ENCODE results near the gene DPCD. TPM values are rescaled to one million over a fixed set of nuclear protein-coding genes. Genes with fewer than 3 reads are reported as not detected.

DPCD gene
- total RNA-seq, 2 donors from 2014 or later, result 33.3 to 52.0 TPM

GRCh38 chr10:101550965-101551364 is 37.2 kb upstream of the DPCD start:
- DNase-seq, result no peak
- no peaks in the 10 kb centered on the region for H3K4me1 Mint-ChIP-seq
- Histone ChIP-seq H3K27ac (ENCODE audit: low read depth, low read length) (no peak overlapping the region), H3K27me3 (ENCODE audit: control insufficient read depth, insufficient read depth, low read length, poor library complexity, severe bottlenecking) (no peaks in the 10 kb centered on the region), H3K36me3 (ENCODE audit: control insufficient read depth, insufficient read depth, low read length) (peaks cover 29% of the 10 kb centered on the region), H3K9ac (ENCODE audit: extremely low read depth, low read length, poor library complexity, severe bottlenecking) (no peak overlapping the region), H3K4me3 (ENCODE audit: low read length) (no peak overlapping the region), H3K9me3 (ENCODE audit: control insufficient read depth, low read length) (no peaks in the 10 kb centered on the region), H3K4me1 (ENCODE audit: control insufficient read depth, insufficient read depth, low read length) (no peaks in the 10 kb centered on the region)
- no peak overlapping the region for H3K4me3 Mint-ChIP-seq
- TF ChIP-seq CTCF (conservative IDR thresholded peaks at IDR 0.05), result no peak
- H3K27ac Mint-ChIP-seq, result no peak overlapping the region
- WGBS, 2 experiments (ENCODE audit: insufficient coverage in 1 of 2, insufficient read length in 1 of 2), result 94 to 95% methylated on average over 2 of the region's 2 CpGs
- no peaks in the 10 kb centered on the region for H3K9me3 Mint-ChIP-seq
- no peaks in the 10 kb centered on the region for H3K27me3 Mint-ChIP-seq (ENCODE audit: insufficient read depth)
- peaks cover 38% of the 10 kb centered on the region for H3K36me3 Mint-ChIP-seq (ENCODE audit: low read depth)

- no peak overlapping the region for H3K4me3 ChIP-seq (ENCODE audit: low read length)
- no peak for TF ChIP-seq CTCF (conservative IDR thresholded peaks at IDR 0.05)
- H3K27ac Mint-ChIP-seq, result no peak overlapping the region
- 92 to 94% methylated on average over 3 of the region's 3 CpGs for WGBS, 2 experiments (ENCODE audit: insufficient coverage in 1 of 2, insufficient read length in 1 of 2)
- H3K9me3 ChIP-seq (ENCODE audit: control insufficient read depth, low read length), result no peaks in the 10 kb centered on the region
- no peak overlapping the region for H3K27ac ChIP-seq (ENCODE audit: low read depth, low read length)
- peaks cover 29% of the 10 kb centered on the region for H3K36me3 ChIP-seq (ENCODE audit: control insufficient read depth, insufficient read depth, low read length)
- H3K4me1 Mint-ChIP-seq, result no peaks in the 10 kb centered on the region
- H3K9ac ChIP-seq (ENCODE audit: extremely low read depth, low read length, poor library complexity, severe bottlenecking), result no peak overlapping the region
- H3K36me3 Mint-ChIP-seq (ENCODE audit: low read depth), result peaks cover 36% of the 10 kb centered on the region
- H3K27me3 ChIP-seq (ENCODE audit: control insufficient read depth, insufficient read depth, low read length, poor library complexity, severe bottlenecking), result no peaks in the 10 kb centered on the region
- H3K4me1 ChIP-seq (ENCODE audit: control insufficient read depth, insufficient read depth, low read length), result no peaks in the 10 kb centered on the region
- no peaks in the 10 kb centered on the region for H3K9me3 Mint-ChIP-seq
- H3K27me3 Mint-ChIP-seq (ENCODE audit: insufficient read depth), result no peaks in the 10 kb centered on the region
- no peak for DNase-seq
- no peak overlapping the region for H3K4me3 Mint-ChIP-seq
These were observed 35.7 kb upstream of the DPCD start for GRCh38 chr10:101552442-101552841.

- TF ChIP-seq CTCF (conservative IDR thresholded peaks at IDR 0.05), result no peak
- H3K27me3 Mint-ChIP-seq (ENCODE audit: insufficient read depth), result peaks cover 3% of the 10 kb centered on the region
- no peaks in the 10 kb centered on the region for H3K9me3 Mint-ChIP-seq
- H3K36me3 ChIP-seq (ENCODE audit: control insufficient read depth, insufficient read depth, low read length), result peaks cover 10% of the 10 kb centered on the region
- peaks cover 17% of the 10 kb centered on the region for H3K36me3 Mint-ChIP-seq (ENCODE audit: low read depth)
- no peak overlapping the region for H3K27ac Mint-ChIP-seq
- H3K4me1 Mint-ChIP-seq, result no peaks in the 10 kb centered on the region
- H3K4me3 Mint-ChIP-seq, result no peak overlapping the region
- no peak overlapping the region for H3K9ac ChIP-seq (ENCODE audit: extremely low read depth, low read length, poor library complexity, severe bottlenecking)
- H3K4me3 ChIP-seq (ENCODE audit: low read length), result no peak overlapping the region
- H3K27ac ChIP-seq (ENCODE audit: low read depth, low read length), result no peak overlapping the region
- 89 to 93% methylated on average over 2 of the region's 2 CpGs for WGBS, 2 experiments (ENCODE audit: insufficient coverage in 1 of 2, insufficient read length in 1 of 2)
- no peak for DNase-seq
- no peaks in the 10 kb centered on the region for H3K9me3 ChIP-seq (ENCODE audit: control insufficient read depth, low read length)
- H3K4me1 ChIP-seq (ENCODE audit: control insufficient read depth, insufficient read depth, low read length), result no peaks in the 10 kb centered on the region
- no peaks in the 10 kb centered on the region for H3K27me3 ChIP-seq (ENCODE audit: control insufficient read depth, insufficient read depth, low read length, poor library complexity, severe bottlenecking)
These were observed 30.6 kb upstream of the DPCD start for GRCh38 chr10:101557541-101557940.

Measured in endodermal cell (in vitro differentiated cells).